GM21717 (cell line): Measurements from ENCODE around the gene SRCIN1.

Experiments
- ATAC-seq: cut with Tn5 transposase; IDR thresholded peaks from one replicate; pipeline ENCODE4 v1.9.1; 2021; ENCODE audit warnings: mild to moderate bottlenecking, moderate library complexity; ENCODE audit not compliant: unreplicated experiment

The SRCIN1 gene

DNA sequence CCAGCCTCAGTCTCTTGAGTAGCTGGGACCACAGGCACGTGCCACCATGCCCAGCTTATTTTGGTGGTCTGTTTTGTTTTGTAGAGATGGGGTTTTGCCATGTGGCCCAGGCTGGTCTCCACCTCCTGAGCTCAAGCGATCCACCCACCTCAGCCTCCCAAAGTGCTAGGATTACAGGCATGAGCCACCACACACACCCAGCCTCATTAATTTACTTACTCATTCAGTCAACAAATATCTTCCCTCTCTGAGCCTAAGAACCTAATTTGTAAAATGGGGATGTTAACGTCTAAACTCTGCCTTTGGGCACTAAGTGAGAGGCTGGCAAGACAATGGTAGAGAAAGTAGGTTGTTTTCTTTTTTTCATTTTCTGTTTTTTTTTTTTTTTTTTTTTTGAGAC lies 22.6 kb downstream of the SRCIN1 start:
- no peak for ATAC-seq

DNA sequence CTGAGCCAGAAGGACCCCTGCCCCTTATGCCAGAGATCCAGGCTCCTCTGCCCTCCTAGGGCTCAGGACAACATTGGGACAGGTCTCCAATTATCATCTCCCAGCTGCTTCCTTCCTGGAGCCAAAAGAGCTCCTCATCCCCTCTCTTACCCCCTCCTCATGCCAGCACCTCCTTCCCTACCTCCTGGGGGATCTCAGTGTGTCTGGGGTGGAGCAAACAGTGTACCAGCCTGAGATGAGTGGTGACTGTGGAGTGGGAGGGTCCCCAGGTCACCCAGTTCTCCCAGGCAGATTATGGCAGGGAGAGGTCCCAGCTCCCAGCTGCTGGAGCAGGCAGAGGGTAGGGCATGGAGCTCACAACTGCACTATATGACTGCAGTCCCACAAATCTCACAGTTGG lies 23.7 kb downstream of the SRCIN1 start:
- no peak for ATAC-seq

DNA sequence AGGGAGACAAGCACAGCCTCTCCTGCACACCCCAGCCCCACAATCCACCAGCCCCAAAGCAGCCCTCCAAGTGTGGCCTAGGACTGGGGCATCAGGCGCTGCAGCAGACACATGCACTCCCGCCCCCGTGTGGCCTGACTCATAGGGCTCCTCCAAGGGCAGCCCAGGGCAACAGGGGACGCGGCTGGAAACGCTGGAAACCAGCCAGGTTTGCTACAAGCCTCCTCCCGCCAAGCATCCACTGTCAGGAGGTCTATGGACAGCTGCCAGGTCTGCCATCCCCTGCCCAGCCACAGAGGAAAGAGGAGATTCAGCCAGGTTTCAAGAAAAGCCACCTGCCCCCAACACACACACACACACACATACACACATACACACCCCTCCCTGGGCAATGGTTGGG lies 25.8 kb downstream of the SRCIN1 start:
- ATAC-seq, result no peak

DNA sequence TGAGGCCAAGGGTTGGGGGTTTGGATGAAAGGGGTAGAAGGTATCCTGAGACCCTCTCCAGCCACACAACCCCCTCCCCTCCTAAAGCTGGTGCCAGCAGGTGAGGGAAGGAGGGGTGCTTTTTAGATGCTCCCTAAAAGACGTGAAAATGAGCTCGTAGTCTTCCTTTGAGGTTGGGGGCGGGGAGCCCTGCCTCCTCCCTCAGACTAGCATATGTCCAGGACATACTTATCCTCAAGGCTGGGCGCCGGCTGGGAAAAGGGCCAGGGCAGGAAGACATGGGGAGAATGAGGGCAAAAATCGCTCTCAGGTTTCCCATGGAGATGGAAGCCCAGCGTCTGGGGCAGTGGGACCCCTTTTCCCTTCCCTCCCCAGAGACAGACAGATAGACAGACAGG lies 26.7 kb downstream of the SRCIN1 start:
- no peak for ATAC-seq

DNA sequence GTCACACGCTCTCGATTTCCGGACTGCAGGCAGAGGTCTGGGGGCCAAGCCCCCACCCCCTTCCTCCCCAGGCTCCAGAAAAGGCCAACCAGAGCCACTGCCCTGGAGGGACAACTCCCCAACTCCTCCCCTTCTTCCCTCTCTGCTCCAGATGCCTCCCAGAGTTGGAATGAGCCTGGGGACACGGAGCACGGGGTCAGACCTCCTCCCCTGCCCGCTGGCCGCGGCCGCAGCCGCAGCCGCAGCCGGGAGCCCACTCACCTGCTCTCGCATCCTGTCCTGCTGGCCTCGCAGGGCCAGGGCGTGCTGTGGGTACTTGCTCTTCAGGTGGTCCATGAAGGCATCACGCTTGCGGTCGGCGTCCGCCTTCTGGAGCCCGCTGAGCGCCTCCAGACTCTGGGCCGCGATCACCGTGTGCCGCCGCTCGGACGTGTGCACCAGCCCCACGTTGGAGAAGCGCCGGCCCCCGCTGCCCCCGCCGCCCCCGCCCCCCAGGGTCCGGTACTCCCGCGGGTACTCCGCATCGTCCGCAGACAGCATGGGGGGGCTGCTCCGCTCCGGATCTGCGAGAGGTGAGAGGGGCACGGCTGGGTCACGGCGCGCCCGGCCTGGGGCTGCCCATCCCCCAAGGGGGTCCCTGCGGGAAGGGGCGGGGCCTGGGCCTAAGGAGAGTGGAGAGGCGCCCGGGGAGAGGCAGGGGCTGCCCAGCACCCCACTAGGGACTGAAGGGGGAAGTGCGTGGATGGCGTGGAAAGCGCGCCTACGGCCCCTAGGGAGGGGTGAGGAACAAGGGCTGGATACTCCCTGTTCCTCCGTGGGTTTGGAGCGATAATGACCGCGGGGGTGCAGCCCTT lies 27.3 kb downstream of the SRCIN1 start:
- ATAC-seq, result no peak

DNA sequence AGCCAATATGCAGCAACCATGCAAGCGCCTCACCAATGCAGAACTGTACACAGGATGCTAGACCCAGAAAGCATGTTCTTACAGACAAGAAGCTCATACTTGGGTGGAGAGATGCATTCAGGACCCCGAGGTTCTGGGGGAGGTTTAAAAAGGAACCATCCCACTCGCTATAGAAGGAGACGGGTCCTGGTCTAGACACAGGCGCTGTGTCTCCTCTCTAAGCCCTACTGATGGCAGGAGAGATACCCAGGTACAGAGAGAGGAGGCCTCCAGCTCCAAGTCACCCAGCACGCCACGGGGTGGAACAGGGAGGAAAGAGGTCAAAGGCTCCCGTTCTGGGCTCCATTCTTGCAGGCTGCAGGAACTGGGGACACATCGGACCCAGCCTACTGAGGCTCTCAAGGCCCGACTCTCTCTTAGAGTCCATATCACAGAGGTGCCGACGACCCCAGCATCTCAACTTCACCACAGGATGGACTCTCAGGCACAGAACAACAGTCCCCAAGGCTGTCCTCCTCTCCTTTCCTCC lies 28.0 kb downstream of the SRCIN1 start:
- no peak for ATAC-seq

DNA sequence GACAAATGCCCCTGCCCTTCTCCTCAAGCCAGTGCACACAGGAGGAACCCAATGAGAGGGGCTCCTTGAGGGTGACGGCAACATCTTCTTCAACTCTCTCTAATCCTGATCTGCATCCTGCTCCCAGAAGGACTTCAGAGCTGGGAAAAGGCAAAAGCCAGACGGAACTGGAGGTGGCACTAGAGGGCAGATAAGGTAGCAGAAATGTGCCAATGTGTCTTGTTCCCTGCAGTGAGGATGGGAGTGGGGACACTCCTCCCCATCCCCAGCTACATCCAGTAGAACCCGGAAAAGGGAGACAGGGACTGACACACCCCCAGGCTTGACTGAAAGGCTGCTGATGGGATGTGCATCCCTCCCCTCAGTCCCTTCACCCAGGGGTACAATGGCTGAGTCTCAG lies 28.5 kb downstream of the SRCIN1 start:
- no peak for ATAC-seq

DNA sequence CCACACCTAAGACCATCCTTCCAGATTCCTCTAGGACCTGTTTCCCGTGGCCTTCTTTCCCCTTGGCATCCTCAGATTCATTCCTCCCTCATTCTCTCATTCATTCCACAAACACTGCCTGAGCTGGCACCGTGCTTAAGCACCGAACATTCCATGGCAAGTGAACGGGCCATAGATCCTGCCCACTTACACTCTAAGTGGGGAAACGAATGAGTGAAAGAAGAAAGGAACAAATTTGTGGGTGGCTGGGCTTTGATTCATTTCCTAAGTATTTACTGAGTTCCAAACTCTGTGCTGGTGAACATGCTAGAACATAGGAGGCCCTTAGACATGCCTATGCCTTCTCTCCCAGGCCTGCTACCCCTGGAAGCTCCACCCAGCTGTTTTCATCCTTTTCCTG lies 30.0 kb downstream of the SRCIN1 start:
- ATAC-seq, result no peak

DNA sequence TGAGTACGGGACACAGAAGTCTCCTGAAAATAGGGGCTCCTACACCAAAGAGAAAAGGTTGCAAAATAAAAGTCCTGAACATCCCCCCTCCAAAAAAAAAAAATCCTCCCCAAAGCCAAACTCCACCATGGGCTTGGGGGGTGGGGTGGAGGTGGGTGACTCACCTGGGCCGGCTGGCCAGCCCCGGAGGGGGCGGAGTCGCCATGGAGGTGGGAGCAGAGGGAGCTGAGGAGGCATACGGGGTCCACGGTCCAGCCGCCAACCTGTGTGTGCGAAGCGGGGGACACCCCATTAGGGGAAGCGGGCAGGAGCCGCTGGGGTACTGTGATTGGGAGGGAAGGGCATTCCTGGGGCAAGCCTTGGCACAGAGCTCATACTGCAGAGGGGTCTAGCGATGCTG lies 31.0 kb downstream of the SRCIN1 start:
- ATAC-seq, result no peak

DNA sequence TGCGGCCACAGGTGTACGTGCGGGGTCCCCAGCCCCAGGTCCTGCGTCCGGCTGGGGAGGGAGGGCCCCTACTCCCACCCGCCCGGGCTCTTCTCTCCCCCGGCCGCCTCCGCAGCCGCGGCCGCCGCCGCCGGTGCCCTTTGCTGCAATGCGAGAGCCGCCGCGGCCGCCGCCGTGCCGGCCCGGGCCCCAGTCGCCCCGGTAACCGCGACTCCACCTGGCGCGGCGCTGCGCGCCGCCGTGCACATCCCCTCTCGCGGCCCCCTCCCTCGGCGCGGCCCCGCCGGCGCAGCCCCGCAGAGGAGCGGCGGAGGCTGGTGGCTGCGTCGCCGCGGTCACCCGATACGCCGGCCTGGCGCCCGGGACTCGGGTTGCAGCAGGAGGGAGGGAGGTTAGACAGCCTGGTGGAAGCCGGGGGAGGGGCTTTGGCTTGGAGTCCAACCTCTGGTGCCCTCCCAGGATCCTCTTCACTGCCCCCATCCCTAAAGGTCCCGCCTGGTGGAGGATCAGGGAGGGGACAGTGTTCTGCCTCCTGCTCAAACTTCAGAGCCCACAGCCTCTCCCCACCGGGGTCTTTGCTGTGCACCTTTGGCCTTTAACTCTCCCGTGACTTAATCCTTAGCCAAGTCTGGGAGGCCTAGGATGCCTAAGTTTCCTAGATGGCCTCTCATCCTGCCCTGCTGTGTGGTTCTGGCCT lies 32.9 kb downstream of the SRCIN1 start:
- no peak for ATAC-seq

DNA sequence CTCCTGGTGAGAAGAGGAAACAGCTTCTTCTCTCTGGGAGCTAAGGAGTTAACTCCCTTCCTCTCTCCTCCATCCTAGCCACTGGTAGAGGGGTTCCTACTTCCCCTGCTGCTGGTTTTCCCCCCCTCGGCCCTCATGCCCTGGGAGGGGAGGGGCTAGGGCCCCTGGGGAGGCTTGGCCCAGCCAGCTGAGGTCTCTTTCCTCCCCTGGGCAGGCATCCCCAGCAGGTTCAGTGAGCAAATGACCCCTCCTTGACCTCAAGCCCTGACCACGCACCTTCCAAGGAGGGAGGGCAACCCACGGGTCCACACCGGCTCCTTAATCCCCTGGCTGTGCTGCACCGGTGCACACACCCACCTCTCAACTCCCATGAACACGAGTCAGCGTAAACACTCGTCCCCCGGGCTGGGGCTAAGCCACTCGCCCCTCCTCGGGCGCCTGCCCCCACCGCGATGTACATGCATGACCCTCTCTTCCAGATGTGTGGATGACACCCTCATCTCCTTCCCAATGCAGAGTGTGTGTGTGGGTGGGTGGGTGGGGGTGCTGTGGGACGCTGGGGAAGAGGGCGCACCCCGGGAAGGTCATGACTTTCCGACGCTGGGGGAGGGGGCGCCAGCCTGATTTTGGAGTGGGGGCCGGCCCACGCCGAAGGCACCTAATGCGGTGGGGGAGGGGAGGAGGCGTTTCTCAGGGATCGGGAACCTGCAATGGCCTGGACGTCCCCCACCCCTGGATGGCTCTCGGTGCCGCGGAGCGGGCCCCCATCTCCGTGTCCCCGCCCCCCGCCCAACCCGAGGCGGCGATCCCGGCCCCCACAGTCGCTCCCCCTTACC lies 33.7 kb downstream of the SRCIN1 start:
- ATAC-seq, result no peak

DNA sequence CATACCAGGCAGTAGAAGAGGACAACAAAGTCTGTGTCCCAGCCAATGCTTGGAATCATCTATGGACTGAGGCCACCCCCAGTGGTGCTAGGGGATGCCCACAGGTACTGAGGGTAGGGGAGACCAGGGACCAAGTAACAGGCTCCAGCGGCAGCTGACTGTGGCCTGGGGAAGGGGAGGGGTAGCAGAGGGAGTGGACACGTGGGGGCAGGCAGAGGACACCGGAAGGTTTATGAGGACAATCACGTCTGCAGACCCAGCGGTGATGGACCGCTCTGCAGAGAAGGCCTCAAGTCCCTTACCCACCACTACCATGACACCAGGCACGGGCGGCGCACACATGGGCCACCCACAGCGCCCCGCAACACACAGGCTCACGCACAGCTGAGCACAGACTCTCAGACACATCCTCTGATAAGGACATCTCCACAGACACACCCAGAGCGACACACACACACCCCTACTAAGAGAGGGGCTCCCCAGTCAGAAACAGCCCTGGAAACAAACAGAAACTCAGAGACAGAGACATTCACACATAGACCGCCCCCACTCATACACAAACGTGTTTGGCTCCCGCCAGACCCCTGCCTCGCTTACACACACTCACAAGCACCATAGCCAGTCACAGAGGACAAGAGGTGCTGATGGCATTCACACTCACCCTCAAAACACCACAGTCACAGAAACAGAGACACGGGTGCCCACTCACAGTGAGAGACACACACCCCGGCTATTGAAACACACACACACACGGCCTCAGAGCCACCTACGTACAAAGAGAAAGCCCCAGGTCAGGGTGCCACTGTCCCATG lies 35.8 kb downstream of the SRCIN1 start:
- ATAC-seq, result no peak

DNA sequence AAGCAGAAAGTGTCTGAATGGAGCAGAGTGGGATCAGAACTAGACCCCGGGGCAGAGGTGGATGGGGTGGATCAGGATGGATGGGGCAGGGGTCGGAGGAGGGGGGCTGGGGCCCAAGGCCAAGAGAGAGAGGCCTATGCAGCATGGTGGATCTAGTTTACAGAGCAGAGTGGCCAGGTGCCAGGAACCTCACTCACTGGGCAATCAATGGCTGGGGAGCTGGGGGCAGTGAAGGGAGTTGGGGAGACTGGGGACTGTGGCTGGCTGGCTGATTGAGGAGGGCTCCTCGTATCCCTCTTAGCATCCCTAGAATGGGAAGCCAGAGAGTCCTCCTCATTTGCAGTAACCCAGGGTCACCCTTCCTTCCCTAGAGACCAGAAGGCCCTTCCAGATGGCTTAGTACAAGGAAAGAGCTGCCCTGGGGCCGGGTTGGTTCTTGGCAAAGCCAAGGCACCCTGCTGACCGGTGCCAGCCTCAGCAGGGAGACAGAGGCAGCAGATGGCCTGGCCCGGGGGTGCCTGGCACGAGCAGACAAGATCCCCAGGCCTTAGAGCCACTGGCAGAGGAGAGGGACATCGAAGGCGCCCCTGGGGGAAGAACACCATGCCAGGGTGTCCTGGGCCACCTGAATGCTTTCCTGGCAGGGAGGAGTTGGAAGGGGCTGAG lies 36.8 kb downstream of the SRCIN1 start:
- ATAC-seq, result no peak

DNA sequence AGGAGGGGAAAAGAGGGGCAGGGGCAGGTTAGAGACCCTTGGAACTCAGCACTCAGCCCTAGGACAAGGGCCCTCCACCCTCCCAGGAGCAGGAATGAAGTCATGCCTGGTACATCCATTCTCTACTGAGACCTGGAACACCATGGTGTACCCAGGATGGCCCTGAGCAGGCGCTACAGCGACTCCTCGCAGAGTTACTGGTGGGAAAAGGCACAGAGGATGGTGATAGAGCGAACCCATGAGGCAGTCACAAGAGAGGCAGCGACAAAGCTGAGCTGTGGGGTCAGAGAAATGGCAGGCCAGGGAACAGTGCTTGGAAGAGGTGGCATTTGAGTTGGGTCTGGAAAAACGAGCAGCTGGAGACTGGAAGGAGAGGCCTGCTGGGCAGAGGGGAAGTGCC lies 37.5 kb downstream of the SRCIN1 start:
- no peak for ATAC-seq

DNA sequence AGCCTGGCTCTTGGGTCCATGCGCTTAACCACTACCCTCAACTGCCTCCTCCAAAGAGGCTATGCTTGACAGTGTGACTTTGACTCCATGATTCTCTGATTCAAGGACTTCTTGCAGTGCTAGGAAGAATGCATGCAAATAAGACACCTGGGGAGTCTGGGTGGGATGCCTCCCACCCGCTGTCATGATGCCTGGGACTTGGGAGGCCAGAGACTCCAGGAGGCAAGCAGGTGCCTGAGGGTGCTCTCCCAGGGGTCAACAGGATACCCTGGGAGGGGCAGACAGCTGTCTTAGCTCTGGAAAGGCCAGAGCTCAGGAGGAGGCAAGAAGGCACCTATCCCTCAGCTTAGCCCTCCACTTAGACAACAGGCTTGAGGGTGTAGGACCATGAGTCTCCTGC lies 38.4 kb downstream of the SRCIN1 start:
- ATAC-seq, result no peak

DNA sequence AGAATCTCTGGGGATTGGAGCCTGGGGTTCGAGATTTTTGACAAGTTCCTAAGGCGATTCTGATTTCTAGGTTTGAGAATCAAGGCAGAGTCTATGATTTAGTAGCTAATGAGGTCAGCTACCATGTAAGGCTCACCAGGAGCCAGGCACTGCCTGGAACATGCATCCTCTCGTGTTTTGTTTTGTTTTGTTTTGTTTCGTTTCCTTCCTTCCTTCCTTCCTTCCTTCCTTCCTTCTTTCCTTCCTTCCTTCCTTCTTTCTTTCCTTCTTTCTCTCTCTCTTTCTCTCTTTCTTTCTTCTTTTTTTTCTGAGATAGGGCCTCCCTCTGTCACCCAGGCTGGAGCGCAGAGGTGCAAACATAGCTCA lies 39.1 kb downstream of the SRCIN1 start:
- ATAC-seq, result no peak

DNA sequence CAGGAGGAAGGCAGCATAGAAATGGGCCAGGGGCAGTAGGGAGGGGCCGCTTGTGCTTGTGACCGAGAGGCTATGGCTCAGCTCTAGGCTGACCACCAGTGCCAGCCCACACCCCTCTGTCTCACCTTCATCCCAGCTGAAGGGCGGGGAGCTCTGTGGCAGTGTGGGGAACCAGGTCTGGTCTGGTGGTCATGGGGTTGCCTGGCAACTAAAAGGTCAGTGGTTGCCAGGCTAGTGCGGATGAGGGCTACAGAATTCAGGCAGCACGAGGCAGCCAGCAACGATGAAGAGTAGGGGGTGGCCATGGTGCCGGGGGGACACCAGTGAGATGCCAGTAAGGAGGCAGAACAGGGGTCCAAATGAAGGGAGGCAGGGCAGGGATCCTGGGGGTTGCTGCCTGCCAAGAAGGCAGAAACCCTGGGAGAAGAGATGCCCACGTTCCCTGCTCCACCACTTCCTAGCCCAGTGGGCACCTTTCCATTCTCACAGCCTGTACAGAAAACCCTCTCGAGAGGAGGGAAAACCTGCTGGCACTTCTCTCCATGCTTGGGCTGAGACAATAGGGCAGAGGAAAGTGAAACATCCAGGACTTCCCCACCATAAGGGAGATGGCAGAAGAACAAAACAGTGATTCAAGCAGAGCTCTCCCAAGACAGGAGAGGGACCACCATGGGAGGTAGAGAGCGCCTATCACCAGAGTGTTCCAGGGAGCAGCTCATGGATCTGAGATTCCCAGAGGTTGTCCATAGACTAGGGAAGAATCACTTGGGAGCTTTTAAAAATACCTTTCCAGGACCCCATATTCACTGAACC lies 39.7 kb downstream of the SRCIN1 start:
- ATAC-seq, result no peak

DNA sequence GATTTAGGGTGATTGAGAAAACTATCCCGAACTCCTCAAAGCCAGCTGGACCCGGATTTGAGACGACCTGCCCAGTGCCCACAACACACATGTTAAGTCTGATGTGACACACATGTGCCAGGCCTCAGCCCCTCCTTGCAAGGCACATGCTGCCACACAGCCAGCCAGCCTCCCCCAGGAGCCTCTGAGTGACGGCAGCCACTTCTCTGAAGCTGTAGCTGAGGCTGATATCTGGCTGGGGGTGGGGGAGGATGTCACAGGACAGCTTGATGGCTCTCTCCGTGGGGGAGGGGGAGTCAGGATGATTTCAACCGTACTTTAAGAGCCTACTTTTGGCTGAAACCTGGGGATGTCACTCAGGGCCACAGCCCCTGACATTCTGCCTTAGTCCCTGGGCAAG lies 40.9 kb downstream of the SRCIN1 start:
- no peak for ATAC-seq

DNA sequence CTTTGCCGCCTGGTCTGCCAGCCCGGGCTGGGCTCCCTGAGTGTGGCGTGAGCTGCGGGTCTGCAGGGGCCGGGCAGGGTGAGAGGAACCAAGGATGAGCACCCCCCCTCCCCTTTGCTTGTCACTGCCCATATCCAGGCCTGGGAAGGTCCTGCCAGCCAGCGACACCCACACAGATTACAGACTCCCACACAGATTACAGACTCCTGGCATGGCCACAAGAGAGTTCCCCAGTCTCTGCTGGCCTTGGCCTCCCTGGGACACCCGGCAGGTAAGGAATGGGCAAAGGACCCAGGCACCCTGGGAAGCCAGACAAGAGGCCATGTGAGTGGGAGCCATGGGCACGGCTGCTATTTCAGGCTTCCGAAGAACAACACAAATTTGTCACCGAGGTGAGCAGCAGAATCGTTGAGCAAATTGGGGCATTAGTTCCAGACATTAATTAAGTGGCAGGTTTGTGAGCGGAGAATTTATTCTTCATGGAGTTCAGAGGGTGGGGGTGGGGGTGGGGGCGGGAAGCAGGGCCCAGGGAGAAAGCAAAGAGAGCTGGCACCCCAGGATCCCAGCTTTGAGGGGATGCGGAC lies 41.4 kb downstream of the SRCIN1 start:
- ATAC-seq, result no peak
